Liver (tissue), 3 donors: ENCODE data around the gene MORC4.

ENCODE experiments used
- ATF3 ChIP-seq: IDR thresholded peaks from 2 replicates; pipeline ENCODE4 v1.6.1; 2016; ENCODE audit warnings: antibody characterized with exemption
- CTCF ChIP-seq: fragments of 150-350 bp; IDR thresholded peaks from 2 replicates; pipeline ENCODE4 v1.5.1; 2017; ENCODE audit warnings: improper control_type of control experiment, low read depth, low read length; ENCODE audit not compliant: missing input control
- GABPA ChIP-seq, 2 donors: IDR thresholded peaks in 1 of 2; conservative IDR thresholded peaks in 1 of 2; 2 replicates each; pipeline ENCODE4 v1.6.1; 2016; ENCODE audit warnings: antibody characterized with exemption in 2 of 2, mild to moderate bottlenecking in 1 of 2, moderate library complexity in 1 of 2
- JUND ChIP-seq, 2 donors: IDR thresholded peaks; 2 replicates each; pipeline ENCODE4 v1.6.1; 2016; ENCODE audit warnings: antibody characterized with exemption in 2 of 2
- MAX ChIP-seq: IDR thresholded peaks from 2 replicates; pipeline ENCODE4 v1.6.1; 2016; ENCODE audit warnings: antibody characterized with exemption
- SP1 ChIP-seq: IDR thresholded peaks from 2 replicates; pipeline ENCODE4 v1.6.1; 2018; ENCODE audit warnings: antibody characterized with exemption, mild to moderate bottlenecking
- TAF1 ChIP-seq: conservative IDR thresholded peaks from 2 replicates; pipeline ENCODE4 v1.6.1; 2016; ENCODE audit warnings: antibody characterized with exemption, mild to moderate bottlenecking
- donor health status: healthy.
- donor health status: healthy.

- no peak for TF ChIP-seq CTCF
- TF ChIP-seq ATF3: no peak
- no peak for TF ChIP-seq MAX
- no peak for TF ChIP-seq TAF1
- TF ChIP-seq GABPA (IDR thresholded peaks at IDR 0.05 in 1 of 2, conservative IDR thresholded peaks at IDR 0.05 in 1 of 2): no peak
- no peak for TF ChIP-seq SP1
- no peak for TF ChIP-seq JUND (IDR thresholded peaks at IDR 0.05)
Measured at GRCh38 chrX:106939566-106939965, 60.4 kb downstream of the MORC4 start.
